B cell (primary cell): ENCODE data around the gene AHDC1.

Source experiments
- EZH2 ChIP-seq: IDR thresholded peaks from 2 replicates; pipeline ENCODE4 v1.6.1; 2012; ENCODE audit warnings: borderline replicate concordance, low read depth, mild to moderate bottlenecking, moderate library complexity, low read length; ENCODE audit not compliant: insufficient read depth, poor library complexity, severe bottlenecking
- TF ChIP-seq, protein P1 (sequence below): fragments of 200-600 bp; IDR thresholded peaks from one replicate; pipeline ENCODE4 v1.8.0; 2022; ENCODE audit warnings: antibody characterized with exemption, mild to moderate bottlenecking

DNA sequence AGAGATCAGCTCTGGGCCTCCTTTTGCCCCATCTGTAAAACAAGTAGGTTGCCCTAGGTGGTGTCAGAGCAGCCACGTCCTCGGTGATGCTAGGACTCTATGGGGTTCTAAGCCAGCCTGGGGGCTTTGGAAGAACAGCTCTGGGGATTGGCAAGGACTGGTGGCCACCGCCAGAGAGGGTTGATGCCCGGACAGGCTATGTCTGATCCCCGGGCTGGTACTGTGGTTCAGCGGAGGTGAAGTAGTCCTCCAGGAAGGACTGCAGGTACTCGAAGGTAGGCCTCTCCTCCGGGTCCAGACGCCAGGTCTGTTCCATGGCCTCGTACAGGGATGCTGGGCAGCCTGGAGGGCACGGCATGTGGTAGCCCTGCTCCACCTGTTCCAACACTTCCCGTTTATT is 8.8 kb upstream of the AHDC1 start:
- TF ChIP-seq EZH2: no peak
- TF ChIP-seq, protein P1, sequence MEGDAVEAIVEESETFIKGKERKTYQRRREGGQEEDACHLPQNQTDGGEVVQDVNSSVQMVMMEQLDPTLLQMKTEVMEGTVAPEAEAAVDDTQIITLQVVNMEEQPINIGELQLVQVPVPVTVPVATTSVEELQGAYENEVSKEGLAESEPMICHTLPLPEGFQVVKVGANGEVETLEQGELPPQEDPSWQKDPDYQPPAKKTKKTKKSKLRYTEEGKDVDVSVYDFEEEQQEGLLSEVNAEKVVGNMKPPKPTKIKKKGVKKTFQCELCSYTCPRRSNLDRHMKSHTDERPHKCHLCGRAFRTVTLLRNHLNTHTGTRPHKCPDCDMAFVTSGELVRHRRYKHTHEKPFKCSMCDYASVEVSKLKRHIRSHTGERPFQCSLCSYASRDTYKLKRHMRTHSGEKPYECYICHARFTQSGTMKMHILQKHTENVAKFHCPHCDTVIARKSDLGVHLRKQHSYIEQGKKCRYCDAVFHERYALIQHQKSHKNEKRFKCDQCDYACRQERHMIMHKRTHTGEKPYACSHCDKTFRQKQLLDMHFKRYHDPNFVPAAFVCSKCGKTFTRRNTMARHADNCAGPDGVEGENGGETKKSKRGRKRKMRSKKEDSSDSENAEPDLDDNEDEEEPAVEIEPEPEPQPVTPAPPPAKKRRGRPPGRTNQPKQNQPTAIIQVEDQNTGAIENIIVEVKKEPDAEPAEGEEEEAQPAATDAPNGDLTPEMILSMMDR: no peak
